ENCODE measurements around the gene SLC25A40. TPM values are rescaled to one million over a fixed set of nuclear protein-coding genes. Genes with fewer than 3 reads are reported as not detected.
A peak's percentile ranks its signal among the peaks of the same experiment; 100 is the strongest.

SLC25A40 gene
- total RNA-seq, 1 experiment from 2014 or later, result 47.7 TPM

DNA sequence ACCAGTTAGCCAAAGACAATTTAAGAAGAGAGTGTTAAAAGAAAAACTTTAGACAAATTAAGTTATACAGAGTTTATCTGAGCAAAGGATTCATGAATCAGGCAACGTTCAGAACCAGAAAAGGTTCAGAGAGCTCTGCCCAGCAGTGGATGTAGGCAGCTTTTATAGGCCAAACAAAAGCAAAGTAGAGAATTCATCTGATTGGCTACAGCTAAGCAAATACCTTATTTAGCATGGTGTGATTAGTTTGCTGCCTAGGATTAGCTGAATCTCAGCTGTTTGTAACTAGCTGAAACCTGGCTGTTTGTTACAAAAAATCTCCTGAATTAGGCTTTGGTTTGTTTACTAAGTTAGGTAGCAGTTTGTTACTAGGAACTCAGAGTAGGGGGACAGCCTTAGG is 66.0 kb downstream of the SLC25A40 start:
- CTCF ChIA-PET, result no interaction called here
- Histone ChIP-seq H3K4me2 (no peak overlapping the region), H3F3A (ENCODE audit: insufficient read depth, low read depth) (no peaks in the 10 kb centered on the region), H3K4me1 (replicated peaks; ENCODE audit: insufficient read depth) (no peaks in the 10 kb centered on the region), H3K4me3 (no peak overlapping the region), H2AFZ (peak overlapping the region; percentile 57; the same call in 1 of the 2 replicates), H4K20me1 (ENCODE audit: insufficient read depth) (no peaks in the 10 kb centered on the region), H3K79me2 (ENCODE audit: low read depth) (no peaks in the 10 kb centered on the region), H3K36me3 (ENCODE audit: low read depth) (no peaks in the 10 kb centered on the region), H3K9me2 (ENCODE audit: insufficient read depth) (no peaks in the 10 kb centered on the region; the same call in 1 of the 2 replicates), H3K27me3 (ENCODE audit: insufficient read depth, low read depth) (no peaks in the 10 kb centered on the region), H3K27ac (no peak overlapping the region), H3K9me3 (ENCODE audit: insufficient read depth, low read depth) (no peaks in the 10 kb centered on the region)
- BruUV-seq (replicated peaks), result no TSS peak
- intact Hi-C loops (cut with micrococcal nuclease; ENCODE audit: unreplicated experiment), result no loop called here
- DNase-seq, result no peak
- TF ChIP-seq, protein P1, sequence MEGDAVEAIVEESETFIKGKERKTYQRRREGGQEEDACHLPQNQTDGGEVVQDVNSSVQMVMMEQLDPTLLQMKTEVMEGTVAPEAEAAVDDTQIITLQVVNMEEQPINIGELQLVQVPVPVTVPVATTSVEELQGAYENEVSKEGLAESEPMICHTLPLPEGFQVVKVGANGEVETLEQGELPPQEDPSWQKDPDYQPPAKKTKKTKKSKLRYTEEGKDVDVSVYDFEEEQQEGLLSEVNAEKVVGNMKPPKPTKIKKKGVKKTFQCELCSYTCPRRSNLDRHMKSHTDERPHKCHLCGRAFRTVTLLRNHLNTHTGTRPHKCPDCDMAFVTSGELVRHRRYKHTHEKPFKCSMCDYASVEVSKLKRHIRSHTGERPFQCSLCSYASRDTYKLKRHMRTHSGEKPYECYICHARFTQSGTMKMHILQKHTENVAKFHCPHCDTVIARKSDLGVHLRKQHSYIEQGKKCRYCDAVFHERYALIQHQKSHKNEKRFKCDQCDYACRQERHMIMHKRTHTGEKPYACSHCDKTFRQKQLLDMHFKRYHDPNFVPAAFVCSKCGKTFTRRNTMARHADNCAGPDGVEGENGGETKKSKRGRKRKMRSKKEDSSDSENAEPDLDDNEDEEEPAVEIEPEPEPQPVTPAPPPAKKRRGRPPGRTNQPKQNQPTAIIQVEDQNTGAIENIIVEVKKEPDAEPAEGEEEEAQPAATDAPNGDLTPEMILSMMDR (conservative IDR thresholded peaks at IDR 0.05), result no peak
- TF ChIP-seq EZH2 (IDR thresholded peaks at IDR 0.05; ENCODE audit: low read depth), result no peak
- POLR2A ChIA-PET (ENCODE audit: unreplicated experiment), result interaction anchor here (0.6 kb wide), 1 partner anchor 55 kb away, joined by 6 read pairs; no protein-coding TSS in a partner anchor

- Histone ChIP-seq H3K4me2 (no peak overlapping the region), H3K4me3 (no peak overlapping the region), H3K9me3 (ENCODE audit: insufficient read depth, low read depth) (no peaks in the 10 kb centered on the region), H3F3A (ENCODE audit: insufficient read depth, low read depth) (no peaks in the 10 kb centered on the region), H3K4me1 (replicated peaks; ENCODE audit: insufficient read depth) (no peaks in the 10 kb centered on the region), H3K79me2 (ENCODE audit: low read depth) (no peaks in the 10 kb centered on the region), H4K20me1 (ENCODE audit: insufficient read depth) (no peaks in the 10 kb centered on the region), H3K27me3 (ENCODE audit: insufficient read depth, low read depth) (no peaks in the 10 kb centered on the region), H3K9me2 (ENCODE audit: insufficient read depth) (no peaks in the 10 kb centered on the region; the same call in 1 of the 2 replicates), H3K27ac (no peak overlapping the region), H2AFZ (no peak overlapping the region), H3K36me3 (ENCODE audit: low read depth) (no peaks in the 10 kb centered on the region)
- TF ChIP-seq, protein P1 (conservative IDR thresholded peaks at IDR 0.05), result no peak
- no peak for TF ChIP-seq EZH2 (IDR thresholded peaks at IDR 0.05; ENCODE audit: low read depth)
- no peak for DNase-seq
- intact Hi-C loops (cut with micrococcal nuclease; ENCODE audit: unreplicated experiment), result no loop called here
- ChIA-PET CTCF (no interaction called here), POLR2A (ENCODE audit: unreplicated experiment) (no interaction called here)
- no TSS peak for BruUV-seq (replicated peaks)
Observed at GRCh38 chr7:87806150-87806549, 70.0 kb downstream of the SLC25A40 start.

GRCh38 chr7:87797798-87798403 is 78.3 kb downstream of the SLC25A40 start:
- H3K27ac ChIP-seq, result no peak overlapping the region
- ChIA-PET CTCF (interaction anchor here (0.6 kb wide), 1 partner anchor 314 kb away, joined by 3 read pairs; no protein-coding TSS in a partner anchor), POLR2A (ENCODE audit: unreplicated experiment) (no interaction called here)
- H4K20me1 ChIP-seq (ENCODE audit: insufficient read depth), result no peaks in the 10 kb centered on the region
- no peak overlapping the region for H2AFZ ChIP-seq
- peak in 1 of 2 experiments; percentile 35 for DNase-seq
- H3K4me1 ChIP-seq (replicated peaks; ENCODE audit: insufficient read depth), result no peaks in the 10 kb centered on the region
- no peaks in the 10 kb centered on the region for H3F3A ChIP-seq (ENCODE audit: insufficient read depth, low read depth)
- intact Hi-C loops (cut with micrococcal nuclease; ENCODE audit: unreplicated experiment), result loop anchor here (1.0 to 5.0 kb wide), 5 partner anchors 79 to 486 kb away; partner anchors contain the start of genes DBF4 and SLC25A40
- no peaks in the 10 kb centered on the region for H3K27me3 ChIP-seq (ENCODE audit: insufficient read depth, low read depth)
- no peaks in the 10 kb centered on the region for H3K9me3 ChIP-seq (ENCODE audit: insufficient read depth, low read depth)
- H3K9me2 ChIP-seq (ENCODE audit: insufficient read depth), result no peaks in the 10 kb centered on the region
- H3K79me2 ChIP-seq (ENCODE audit: low read depth), result no peaks in the 10 kb centered on the region
- H3K4me2 ChIP-seq, result no peak overlapping the region
- TF ChIP-seq, protein P1 (conservative IDR thresholded peaks at IDR 0.05), result peak; percentile 74
- no peak for TF ChIP-seq EZH2 (IDR thresholded peaks at IDR 0.05; ENCODE audit: low read depth)
- no peak overlapping the region for H3K4me3 ChIP-seq
- BruUV-seq (replicated peaks), result no TSS peak
- H3K36me3 ChIP-seq (ENCODE audit: low read depth), result no peaks in the 10 kb centered on the region

Measured in PC-9 (cell line).